ENCODE data around the gene ZNF862.

- no peak for TF ChIP-seq POLR2AphosphoS5 (IDR thresholded peaks at IDR 0.05; ENCODE audit: low read depth, low read length)
- no peak for TF ChIP-seq TAF1 (IDR thresholded peaks at IDR 0.05; ENCODE audit: borderline replicate concordance, insufficient read depth, low read length)
- TF ChIP-seq REST (IDR thresholded peaks at IDR 0.05; ENCODE audit: insufficient read depth in 1 of 2, low read depth in 2 of 2, low read length in 2 of 2) = no peak
- TF ChIP-seq SIN3A (IDR thresholded peaks at IDR 0.05; ENCODE audit: borderline replicate concordance, insufficient read depth, low read length) = no peak
- no peak for TF ChIP-seq FOXP2 (optimal IDR thresholded peaks at IDR 0.05; ENCODE audit: borderline replicate concordance, extremely low read depth, extremely low read length, insufficient read depth)
Observed at GRCh38 chr7:149824301-149824741, 13.9 kb upstream of the ZNF862 start.

All from PFSK-1 (cell line).